WERI-Rb-1 (cell line): ENCODE measurements around the gene ATP5IF1.

Source experiments
- DNase-seq: peaks from one replicate; pipeline ENCODE4 v3.0.0-alpha.2; 2020
- H3K27ac ChIP-seq: fragments of 250-450 bp; sonication (Bioruptor Pico); 2 replicates; pipeline ENCODE4 v1.5.1; 2020; ENCODE audit warnings: mild to moderate bottlenecking, moderate library complexity
- H3K27me3 ChIP-seq: fragments of 250-450 bp; sonication (Bioruptor Pico); 2 replicates; pipeline ENCODE4 v1.5.1; 2021; ENCODE audit warnings: mild to moderate bottlenecking, low read depth, moderate library complexity; ENCODE audit not compliant: insufficient read depth, severe bottlenecking
- H3K36me3 ChIP-seq: fragments of 250-450 bp; sonication (Bioruptor Pico); 2 replicates; pipeline ENCODE4 v1.5.1; 2020; ENCODE audit warnings: mild to moderate bottlenecking, moderate library complexity
- H3K4me3 ChIP-seq: 2 replicates; pipeline ENCODE4 v1.5.1; 2011; ENCODE audit warnings: low read depth, mild to moderate bottlenecking, control low read depth, low read length
- H3K9me3 ChIP-seq: fragments of 250-450 bp; sonication (Bioruptor Pico); 2 replicates; pipeline ENCODE4 v1.5.1; 2021; ENCODE audit warnings: mild to moderate bottlenecking, moderate library complexity; ENCODE audit not compliant: severe bottlenecking
- CTCF ChIP-seq: IDR thresholded peaks from 2 replicates; pipeline ENCODE4 v1.5.1; 2011; ENCODE audit warnings: low read depth, mild to moderate bottlenecking, control low read depth, inconsistent platforms, low read length

Gene ATP5IF1

GRCh38 chr1:28273216-28273860, 37.4 kb downstream of the ATP5IF1 start:
- Histone ChIP-seq H3K4me3 (no peak overlapping the region), H3K27me3 (no peaks in the 10 kb centered on the region), H3K36me3 (peaks cover 54% of the 10 kb centered on the region), H3K27ac (no peak overlapping the region), H3K9me3 (no peaks in the 10 kb centered on the region)
- no peak for TF ChIP-seq CTCF
- no peak for DNase-seq

- no peak overlapping the region for H3K27ac ChIP-seq
- no peak overlapping the region for H3K4me3 ChIP-seq
- DNase-seq: no peak
- TF ChIP-seq CTCF: no peak
- no peaks in the 10 kb centered on the region for H3K27me3 ChIP-seq
- peaks cover 51% of the 10 kb centered on the region for H3K36me3 ChIP-seq
- H3K9me3 ChIP-seq: no peaks in the 10 kb centered on the region
Measured at GRCh38 chr1:28278763-28279162, 42.8 kb downstream of the ATP5IF1 start.

- Histone ChIP-seq H3K27ac (no peak overlapping the region), H3K27me3 (no peaks in the 10 kb centered on the region), H3K9me3 (no peaks in the 10 kb centered on the region), H3K36me3 (peaks cover 41% of the 10 kb centered on the region), H3K4me3 (no peak overlapping the region)
- DNase-seq: no peak
- no peak for TF ChIP-seq CTCF
Measured at GRCh38 chr1:28279721-28280120, 43.8 kb downstream of the ATP5IF1 start.

GRCh38 chr1:28280501-28280900, 44.6 kb downstream of the ATP5IF1 start:
- H3K27me3 ChIP-seq: no peaks in the 10 kb centered on the region
- TF ChIP-seq CTCF: no peak
- H3K4me3 ChIP-seq: no peak overlapping the region
- DNase-seq: no peak
- peaks cover 33% of the 10 kb centered on the region for H3K36me3 ChIP-seq
- no peak overlapping the region for H3K27ac ChIP-seq
- no peaks in the 10 kb centered on the region for H3K9me3 ChIP-seq

- H3K36me3 ChIP-seq: peaks cover 32% of the 10 kb centered on the region
- no peak for TF ChIP-seq CTCF
Measured at GRCh38 chr1:28280977-28281381, 45.1 kb downstream of the ATP5IF1 start.

More at GRCh38 chr1:28280977-28281381, 45.1 kb downstream of the ATP5IF1 start:
- DNase-seq: no peak
- H3K27ac ChIP-seq: no peak overlapping the region
- H3K27me3 ChIP-seq: no peaks in the 10 kb centered on the region
- no peak overlapping the region for H3K4me3 ChIP-seq
- H3K9me3 ChIP-seq: no peaks in the 10 kb centered on the region
